ENCODE measurements around the gene CHST15. TPM values are rescaled to one million over a fixed set of nuclear protein-coding genes. Genes with fewer than 3 reads are reported as not detected.

The CHST15 gene
- total and polyA plus RNA-seq, 2 experiments from 2014 or later, result 0.06 to 0.11 TPM

- Histone ChIP-seq H3K27me3 (replicated peaks; ENCODE audit: insufficient read depth) (peaks cover 58% of the 10 kb centered on the region), H3K9me2 (ENCODE audit: insufficient read depth) (no peaks in the 10 kb centered on the region), H3K9ac (no peak overlapping the region), H3K4me2 (ENCODE audit: unreplicated experiment) (no peak overlapping the region), H3K27ac (no peak overlapping the region), H3K79me2 (ENCODE audit: insufficient read depth) (no peaks in the 10 kb centered on the region), H3F3A (ENCODE audit: insufficient read depth) (no peaks in the 10 kb centered on the region), H2AFZ (no peak overlapping the region), H3K4me1 (ENCODE audit: insufficient read depth) (no peaks in the 10 kb centered on the region), H3K36me3 (ENCODE audit: low read depth) (no peaks in the 10 kb centered on the region), H3K9me3 (ENCODE audit: low read depth) (no peaks in the 10 kb centered on the region), H3K4me3 (no peak overlapping the region), H4K20me1 (ENCODE audit: insufficient read depth) (no peaks in the 10 kb centered on the region)
- TF ChIP-seq EZH2 (IDR thresholded peaks at IDR 0.05; ENCODE audit: insufficient read depth, poor library complexity, severe bottlenecking) (no peak), EZH2phosphoT487 (IDR thresholded peaks at IDR 0.05; ENCODE audit: insufficient read depth, low read depth) (no peak)
- in situ Hi-C loops (cut with MboI), result no loop called here
- DNase-seq, result no peak
- WGBS, 2 experiments (ENCODE audit: low coverage in 1 of 2, low lambda C conversion rate in 2 of 2, missing lambda C conversion rate in 2 of 2), result 41 to 51% methylated on average over 8 of the region's 8 CpGs
Observed at GRCh38 chr10:124032087-124032935, 61.1 kb downstream of the CHST15 start.

DNA sequence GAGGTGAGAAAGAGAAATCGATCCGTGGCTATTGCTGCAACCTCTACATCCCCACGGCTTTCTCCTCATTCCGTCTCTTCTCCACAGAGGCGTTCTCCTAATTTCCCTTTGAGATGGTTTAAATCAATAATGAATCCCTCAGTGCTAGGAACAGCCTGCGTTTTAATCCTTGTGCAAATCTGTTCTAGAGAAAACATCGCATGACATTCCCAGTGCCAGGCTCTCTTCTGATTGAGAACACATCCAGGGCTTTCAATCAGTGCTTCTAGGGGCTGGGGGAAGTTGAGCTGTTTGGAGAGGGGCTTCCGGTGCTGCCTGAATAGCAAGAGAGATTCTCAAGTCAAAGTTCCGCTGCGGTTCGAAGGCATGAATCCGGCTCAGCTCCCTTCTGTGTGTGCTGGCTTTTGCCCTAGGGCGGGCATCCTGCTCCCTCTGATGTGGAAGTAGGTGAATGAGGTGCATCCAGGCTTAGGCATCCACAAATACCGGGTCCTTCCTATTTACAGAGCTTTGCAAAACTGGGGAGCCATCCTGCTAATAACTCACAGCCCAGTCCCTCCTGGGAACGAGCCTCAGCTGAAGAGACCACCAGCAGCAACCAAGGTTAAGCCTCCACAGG lies 62.8 kb downstream of the CHST15 start:
- H3K4me3 ChIP-seq, result no peak overlapping the region
- peaks cover 67% of the 10 kb centered on the region for H3K27me3 ChIP-seq (replicated peaks; ENCODE audit: insufficient read depth)
- H2AFZ ChIP-seq, result no peak overlapping the region
- 26 to 29% methylated on average over 15 of the region's 15 CpGs for WGBS, 2 experiments (ENCODE audit: low coverage in 1 of 2, low lambda C conversion rate in 2 of 2, missing lambda C conversion rate in 2 of 2)
- no peak for DNase-seq
- no peak overlapping the region for H3K27ac ChIP-seq
- in situ Hi-C loops (cut with MboI), result no loop called here
- H3K4me1 ChIP-seq (ENCODE audit: insufficient read depth), result no peaks in the 10 kb centered on the region
- no peaks in the 10 kb centered on the region for H4K20me1 ChIP-seq (ENCODE audit: insufficient read depth)
- no peak overlapping the region for H3K4me2 ChIP-seq (ENCODE audit: unreplicated experiment)
- no peaks in the 10 kb centered on the region for H3K36me3 ChIP-seq (ENCODE audit: low read depth)
- H3F3A ChIP-seq (ENCODE audit: insufficient read depth), result no peaks in the 10 kb centered on the region
- H3K79me2 ChIP-seq (ENCODE audit: insufficient read depth), result no peaks in the 10 kb centered on the region
- no peaks in the 10 kb centered on the region for H3K9me2 ChIP-seq (ENCODE audit: insufficient read depth)
- no peak overlapping the region for H3K9ac ChIP-seq
- TF ChIP-seq EZH2phosphoT487 (IDR thresholded peaks at IDR 0.05; ENCODE audit: insufficient read depth, low read depth) (no peak), EZH2 (IDR thresholded peaks at IDR 0.05; ENCODE audit: insufficient read depth, poor library complexity, severe bottlenecking) (no peak)
- no peaks in the 10 kb centered on the region for H3K9me3 ChIP-seq (ENCODE audit: low read depth)

DNA sequence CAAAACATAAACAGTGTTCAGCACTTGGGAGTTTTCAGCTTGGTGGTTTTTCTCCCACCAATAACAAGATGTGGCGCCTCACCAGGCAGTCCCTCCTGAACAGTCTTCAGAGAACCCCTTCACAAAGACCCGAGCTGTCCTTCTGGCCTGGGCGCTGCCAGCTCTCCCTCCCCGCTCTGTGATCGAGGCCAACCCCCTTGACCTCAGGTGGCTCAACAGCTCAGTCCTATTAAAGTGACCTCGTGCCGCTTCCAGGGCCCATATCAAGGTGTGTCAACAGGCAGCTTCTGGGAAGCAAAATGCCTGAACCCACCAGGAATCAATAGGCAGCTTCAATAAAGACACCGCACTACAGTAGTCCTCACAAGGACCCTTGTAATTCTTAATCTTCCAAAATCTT lies 63.3 kb downstream of the CHST15 start:
- TF ChIP-seq EZH2 (IDR thresholded peaks at IDR 0.05; ENCODE audit: insufficient read depth, poor library complexity, severe bottlenecking), result no peak
- TF ChIP-seq EZH2phosphoT487 (IDR thresholded peaks at IDR 0.05; ENCODE audit: insufficient read depth, low read depth), result no peak
- Histone ChIP-seq H3K4me1 (ENCODE audit: insufficient read depth) (no peaks in the 10 kb centered on the region), H3K27me3 (replicated peaks; ENCODE audit: insufficient read depth) (peaks cover 72% of the 10 kb centered on the region), H3K4me3 (no peak overlapping the region), H3K9me2 (ENCODE audit: insufficient read depth) (no peaks in the 10 kb centered on the region), H3K27ac (no peak overlapping the region), H3K9me3 (ENCODE audit: low read depth) (no peaks in the 10 kb centered on the region), H3K4me2 (ENCODE audit: unreplicated experiment) (no peak overlapping the region), H3F3A (ENCODE audit: insufficient read depth) (no peaks in the 10 kb centered on the region), H3K9ac (no peak overlapping the region), H3K79me2 (ENCODE audit: insufficient read depth) (no peaks in the 10 kb centered on the region), H4K20me1 (ENCODE audit: insufficient read depth) (no peaks in the 10 kb centered on the region), H3K36me3 (ENCODE audit: low read depth) (no peaks in the 10 kb centered on the region), H2AFZ (no peak overlapping the region)
- 54 to 60% methylated on average over 8 of the region's 8 CpGs for WGBS, 2 experiments (ENCODE audit: low coverage in 1 of 2, low lambda C conversion rate in 2 of 2, missing lambda C conversion rate in 2 of 2)
- no peak for DNase-seq
- in situ Hi-C loops (cut with MboI), result no loop called here

DNA sequence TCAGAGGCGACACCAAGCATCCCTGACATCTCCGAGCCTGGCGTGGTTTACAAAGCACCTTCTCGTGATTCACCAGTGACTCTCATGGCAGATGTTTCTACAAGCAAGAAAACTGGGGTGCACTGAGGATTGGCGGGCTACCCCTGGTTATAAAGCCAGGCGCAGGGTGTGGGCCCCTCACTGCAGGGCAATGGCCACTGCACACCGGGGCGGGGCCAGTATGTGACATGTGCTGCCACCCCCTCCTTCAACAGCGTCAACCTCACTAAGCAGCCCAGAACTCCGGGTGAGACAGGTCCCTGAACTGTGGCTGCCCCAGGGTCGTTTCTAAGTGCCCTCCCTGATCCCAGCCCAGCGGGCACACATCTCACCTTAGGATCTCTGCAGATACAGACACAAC lies 63.8 kb downstream of the CHST15 start:
- no peak for DNase-seq
- no peaks in the 10 kb centered on the region for H4K20me1 ChIP-seq (ENCODE audit: insufficient read depth)
- WGBS, 2 experiments (ENCODE audit: low coverage in 1 of 2, low lambda C conversion rate in 2 of 2, missing lambda C conversion rate in 2 of 2), result 61 to 65% methylated on average over 10 to 12 of the region's 12 CpGs
- H3K79me2 ChIP-seq (ENCODE audit: insufficient read depth), result no peaks in the 10 kb centered on the region
- H3F3A ChIP-seq (ENCODE audit: insufficient read depth), result no peaks in the 10 kb centered on the region
- in situ Hi-C loops (cut with MboI), result no loop called here
- no peak overlapping the region for H2AFZ ChIP-seq
- no peak overlapping the region for H3K9ac ChIP-seq
- peaks cover 77% of the 10 kb centered on the region for H3K27me3 ChIP-seq (replicated peaks; ENCODE audit: insufficient read depth)
- TF ChIP-seq EZH2 (IDR thresholded peaks at IDR 0.05; ENCODE audit: insufficient read depth, poor library complexity, severe bottlenecking), result no peak
- TF ChIP-seq EZH2phosphoT487 (IDR thresholded peaks at IDR 0.05; ENCODE audit: insufficient read depth, low read depth), result no peak
- H3K9me3 ChIP-seq (ENCODE audit: low read depth), result no peaks in the 10 kb centered on the region
- no peak overlapping the region for H3K4me3 ChIP-seq
- H3K4me1 ChIP-seq (ENCODE audit: insufficient read depth), result no peaks in the 10 kb centered on the region
- H3K4me2 ChIP-seq (ENCODE audit: unreplicated experiment), result no peak overlapping the region
- H3K27ac ChIP-seq, result no peak overlapping the region
- no peaks in the 10 kb centered on the region for H3K9me2 ChIP-seq (ENCODE audit: insufficient read depth)
- no peaks in the 10 kb centered on the region for H3K36me3 ChIP-seq (ENCODE audit: low read depth)
